Omental fat pad (tissue), 4 donors: ENCODE measurements around the gene TYRO3. TPM values are rescaled to one million over a fixed set of nuclear protein-coding genes. Genes with fewer than 3 reads are reported as not detected.
"Not testable (repeated sequence)": the region's sequence is repeated elsewhere in the genome, so short reads cannot be mapped to it uniquely, and the experiment has no call there.

Experiments
- ATAC-seq: fragments of 150-250 bp; one replicate; pipeline ENCODE4 v1.9.1; 2016; ENCODE audit warnings: mild to moderate bottlenecking, moderate library complexity; ENCODE audit not compliant: low FRiP score
- DNase-seq: peaks from one replicate; pipeline ENCODE4 v3.0.0-alpha.2; 2019; ENCODE audit warnings: low spot score
- CTCF ChIP-seq, 3 donors: fragments of 450-650 bp; IDR thresholded peaks; one replicate each; pipeline ENCODE4 v1.5.1; 2016 to 2017; ENCODE audit warnings: antibody characterized with exemption in 3 of 3, mild to moderate bottlenecking in 3 of 3, moderate library complexity in 2 of 3
- total RNA-seq, 4 donors: library from RNA; depleted of rRNA; stranded (reverse); fragments of >200 nt; gene quantifications; one replicate each; pipeline ENCODE4 v1.1.0, GENCODE V29; 2016

The TYRO3 gene
- total RNA-seq, 4 donors from 2014 or later: 13.4 to 59.9 (median 40.6) TPM

- TF ChIP-seq CTCF (IDR thresholded peaks at IDR 0.05): no peak
- ATAC-seq (peak; percentile 11), DNase-seq (no peak)
These were observed 19.8 kb downstream of the TYRO3 start for GRCh38 chr15:41578736-41579383.

- no peak for DNase-seq
- TF ChIP-seq CTCF (IDR thresholded peaks at IDR 0.05): no peak
- ATAC-seq: no peak
These were observed 22.1 kb downstream of the TYRO3 start for GRCh38 chr15:41581110-41581509.

- no peak for DNase-seq
- no peak for ATAC-seq
- TF ChIP-seq CTCF (IDR thresholded peaks at IDR 0.05): no peak
These were observed 24.8 kb downstream of the TYRO3 start for GRCh38 chr15:41583795-41584194.

GRCh38 chr15:41584636-41585126 is 25.7 kb downstream of the TYRO3 start:
- no peak for TF ChIP-seq CTCF (IDR thresholded peaks at IDR 0.05)
- DNase-seq: no peak
- peak; percentile 9 for ATAC-seq

- ATAC-seq: peak; percentile 89
- no peak for DNase-seq
- no peak for TF ChIP-seq CTCF (IDR thresholded peaks at IDR 0.05)
These were observed 26.4 kb downstream of the TYRO3 start for GRCh38 chr15:41585127-41586047.

GRCh38 chr15:41586531-41587282 is 27.7 kb downstream of the TYRO3 start:
- DNase-seq, ATAC-seq: not testable (repeated sequence)

- DNase-seq, ATAC-seq: not testable (repeated sequence)
These were observed 30.0 kb downstream of the TYRO3 start for GRCh38 chr15:41589018-41589417.

GRCh38 chr15:41589571-41589970 is 30.6 kb downstream of the TYRO3 start:
- not testable (repeated sequence) for DNase-seq, ATAC-seq

- ATAC-seq, DNase-seq: not testable (repeated sequence)
These were observed 32.2 kb downstream of the TYRO3 start for GRCh38 chr15:41591217-41591616.

GRCh38 chr15:41592718-41593117 is 33.7 kb downstream of the TYRO3 start:
- ATAC-seq, DNase-seq: not testable (repeated sequence)
